PFSK-1 (cell line): ENCODE data around the gene HSBP1L1.

ENCODE experiments used
- POLR2AphosphoS5 ChIP-seq: IDR thresholded peaks from 2 replicates; pipeline ENCODE4 v1.6.1; 2012; ENCODE audit warnings: low read depth, mild to moderate bottlenecking, control low read depth, low read length, moderate library complexity
- SIN3A ChIP-seq: IDR thresholded peaks from 2 replicates; pipeline ENCODE4 v1.6.1; 2012; ENCODE audit warnings: mild to moderate bottlenecking, low read length, moderate library complexity, borderline replicate concordance; ENCODE audit not compliant: insufficient read depth
- TF ChIP-seq, protein P1 (sequence below), 2 experiments: IDR thresholded peaks; 2 replicates each; pipeline versions ENCODE4 v1.6.1 to v1.8.0; 2011 to 2012; ENCODE audit warnings: low read depth in 2 of 2, low read length in 2 of 2, control low read depth in 1 of 2, inconsistent platforms in 1 of 2, mild to moderate bottlenecking in 1 of 2, moderate library complexity in 1 of 2; ENCODE audit not compliant: insufficient read depth in 1 of 2

DNA sequence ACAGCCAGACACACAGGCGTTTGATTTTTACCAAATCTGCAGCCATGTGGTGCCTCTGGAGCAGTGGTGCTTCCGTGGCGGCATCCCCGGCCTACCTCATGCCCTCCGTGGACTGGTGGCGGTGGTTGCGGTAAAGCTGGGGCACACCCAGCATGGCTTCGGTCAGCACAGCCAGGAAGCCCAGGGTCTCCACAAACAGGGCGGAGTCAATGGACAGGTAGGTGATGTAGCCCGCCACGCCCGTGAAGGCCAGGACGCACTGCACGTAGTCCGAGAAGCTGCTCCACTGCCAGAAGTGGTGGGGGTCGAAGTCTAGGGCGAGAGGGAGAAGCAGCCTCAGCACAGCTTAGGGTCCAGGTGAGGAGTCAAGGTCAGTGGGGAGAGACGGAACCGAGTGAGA is 45.4 kb upstream of the HSBP1L1 start:
- TF ChIP-seq SIN3A (no peak), POLR2AphosphoS5 (no peak)
- TF ChIP-seq, protein P1, sequence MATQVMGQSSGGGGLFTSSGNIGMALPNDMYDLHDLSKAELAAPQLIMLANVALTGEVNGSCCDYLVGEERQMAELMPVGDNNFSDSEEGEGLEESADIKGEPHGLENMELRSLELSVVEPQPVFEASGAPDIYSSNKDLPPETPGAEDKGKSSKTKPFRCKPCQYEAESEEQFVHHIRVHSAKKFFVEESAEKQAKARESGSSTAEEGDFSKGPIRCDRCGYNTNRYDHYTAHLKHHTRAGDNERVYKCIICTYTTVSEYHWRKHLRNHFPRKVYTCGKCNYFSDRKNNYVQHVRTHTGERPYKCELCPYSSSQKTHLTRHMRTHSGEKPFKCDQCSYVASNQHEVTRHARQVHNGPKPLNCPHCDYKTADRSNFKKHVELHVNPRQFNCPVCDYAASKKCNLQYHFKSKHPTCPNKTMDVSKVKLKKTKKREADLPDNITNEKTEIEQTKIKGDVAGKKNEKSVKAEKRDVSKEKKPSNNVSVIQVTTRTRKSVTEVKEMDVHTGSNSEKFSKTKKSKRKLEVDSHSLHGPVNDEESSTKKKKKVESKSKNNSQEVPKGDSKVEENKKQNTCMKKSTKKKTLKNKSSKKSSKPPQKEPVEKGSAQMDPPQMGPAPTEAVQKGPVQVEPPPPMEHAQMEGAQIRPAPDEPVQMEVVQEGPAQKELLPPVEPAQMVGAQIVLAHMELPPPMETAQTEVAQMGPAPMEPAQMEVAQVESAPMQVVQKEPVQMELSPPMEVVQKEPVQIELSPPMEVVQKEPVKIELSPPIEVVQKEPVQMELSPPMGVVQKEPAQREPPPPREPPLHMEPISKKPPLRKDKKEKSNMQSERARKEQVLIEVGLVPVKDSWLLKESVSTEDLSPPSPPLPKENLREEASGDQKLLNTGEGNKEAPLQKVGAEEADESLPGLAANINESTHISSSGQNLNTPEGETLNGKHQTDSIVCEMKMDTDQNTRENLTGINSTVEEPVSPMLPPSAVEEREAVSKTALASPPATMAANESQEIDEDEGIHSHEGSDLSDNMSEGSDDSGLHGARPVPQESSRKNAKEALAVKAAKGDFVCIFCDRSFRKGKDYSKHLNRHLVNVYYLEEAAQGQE (IDR thresholded peaks at IDR 0.05; ENCODE audit: insufficient read depth in 1 of 2, low read depth in 2 of 2, low read length in 2 of 2): no peak
